ENCODE measurements around the gene VAV2. TPM values are rescaled to one million over a fixed set of nuclear protein-coding genes. Genes with fewer than 3 reads are reported as not detected.
A peak's percentile ranks its signal among the peaks of the same experiment; 100 is the strongest.

The VAV2 gene
- total RNA-seq, 4 donors from 2014 or later = 10.3 to 20.1 (median 13.1) TPM

DNA sequence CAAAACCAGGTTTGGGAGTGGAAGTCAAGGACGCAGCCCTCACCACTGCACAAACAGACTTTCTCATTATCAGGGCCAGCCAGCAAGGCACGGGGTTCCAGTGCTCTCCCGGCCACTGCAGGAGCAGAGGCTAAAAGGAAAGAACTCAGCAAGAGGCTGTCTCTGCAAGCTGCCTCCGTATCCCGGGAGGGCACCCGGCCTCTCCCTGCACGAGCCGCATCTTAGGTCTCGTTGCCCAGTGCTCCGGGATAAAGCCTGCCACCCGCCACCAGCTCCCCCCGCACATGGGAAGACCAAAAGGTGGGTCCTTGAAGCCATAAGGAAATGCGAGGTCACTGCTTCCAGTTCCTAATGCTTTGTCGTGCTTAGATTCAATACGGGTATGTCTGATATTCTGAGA, 136.8 kb downstream of the VAV2 start:
- peak overlapping the region in 2 of 4 donors; percentile 34 to 69 for H3K27ac ChIP-seq
- WGBS, 2 donors = 77 to 80% methylated on average over 15 of the region's 15 CpGs
- no peak overlapping the region for H3K4me3 ChIP-seq
- DNase-seq (ENCODE audit: low spot score in 2 of 2) = no peak
- H3K27me3 ChIP-seq = no peaks in the 10 kb centered on the region
- H3K4me1 ChIP-seq = no peaks in the 10 kb centered on the region
- no peaks in the 10 kb centered on the region for H3K9me3 ChIP-seq
- TF ChIP-seq POLR2A (IDR thresholded peaks at IDR 0.05) = no peak
- no peak for TF ChIP-seq CTCF (IDR thresholded peaks at IDR 0.05)
- no peak for TF ChIP-seq EP300 (IDR thresholded peaks at IDR 0.05)
- peaks cover 0 to 5% (median 0%) of the 10 kb centered on the region in 3 donors for H3K36me3 ChIP-seq

DNA sequence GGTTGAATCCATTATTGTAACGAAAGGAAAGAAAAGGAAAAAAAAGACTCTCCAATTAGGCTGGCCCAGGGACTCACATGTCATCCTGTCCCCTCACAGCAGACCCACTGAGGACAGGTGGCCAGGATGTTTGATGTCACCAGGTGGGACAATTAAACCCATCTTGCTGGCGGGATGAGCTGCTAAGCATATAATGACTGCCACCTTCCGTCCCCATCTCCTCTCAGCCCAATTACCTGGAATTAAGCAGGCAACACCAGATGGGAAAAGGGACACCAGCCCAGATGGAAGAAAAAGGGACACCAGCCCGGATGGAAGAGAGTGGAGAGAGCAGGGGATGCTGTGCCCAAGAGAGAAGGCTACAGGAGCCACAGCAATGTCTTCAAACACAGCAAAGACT, 137.4 kb downstream of the VAV2 start:
- 82 to 92% methylated on average over 4 of the region's 4 CpGs for WGBS, 2 donors
- no peak for TF ChIP-seq POLR2A (IDR thresholded peaks at IDR 0.05)
- TF ChIP-seq EP300 (IDR thresholded peaks at IDR 0.05) = no peak
- no peak for TF ChIP-seq CTCF (IDR thresholded peaks at IDR 0.05)
- peak overlapping the region in 1 of 4 donors; percentile 69 for H3K27ac ChIP-seq

DNA sequence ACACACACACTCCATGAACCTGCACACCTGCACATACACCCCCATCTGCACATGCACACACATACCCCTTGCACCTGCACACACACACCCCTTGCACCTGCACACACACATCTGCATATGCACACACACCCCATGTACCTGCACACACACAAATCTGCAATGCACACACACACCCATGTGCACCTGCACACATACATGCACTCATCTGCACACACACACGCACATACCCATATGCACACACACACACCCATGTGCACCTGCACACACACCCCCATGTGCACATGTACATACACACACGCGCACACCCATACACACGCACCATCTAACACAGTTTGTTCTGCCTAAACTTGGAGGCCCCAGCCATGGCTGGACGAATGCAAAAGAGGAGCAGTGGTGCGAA, 138.1 kb downstream of the VAV2 start:
- peaks cover 0 to 3% (median 0%) of the 10 kb centered on the region in 3 donors for H3K36me3 ChIP-seq
- H3K4me3 ChIP-seq = no peak overlapping the region
- no peaks in the 10 kb centered on the region for H3K4me1 ChIP-seq
- WGBS, 2 donors = 89 to 97% methylated on average over 6 of the region's 6 CpGs
- no peak for DNase-seq (ENCODE audit: low spot score in 2 of 2)
- no peak for TF ChIP-seq POLR2A (IDR thresholded peaks at IDR 0.05)
- TF ChIP-seq CTCF (IDR thresholded peaks at IDR 0.05) = no peak
- no peak for TF ChIP-seq EP300 (IDR thresholded peaks at IDR 0.05)
- H3K9me3 ChIP-seq = no peaks in the 10 kb centered on the region
- no peak overlapping the region for H3K27ac ChIP-seq
- no peaks in the 10 kb centered on the region for H3K27me3 ChIP-seq

More for the DNA sequence above, 137.4 kb downstream of the VAV2 start:
- Histone ChIP-seq H3K9me3 (no peaks in the 10 kb centered on the region), H3K4me3 (no peak overlapping the region), H3K4me1 (no peaks in the 10 kb centered on the region), H3K27me3 (no peaks in the 10 kb centered on the region), H3K36me3 (peaks cover 0 to 5% (median 0%) of the 10 kb centered on the region in 3 donors)
- no peak for DNase-seq (ENCODE audit: low spot score in 2 of 2)

GRCh38 chr9:133853331-133853730, 138.8 kb downstream of the VAV2 start:
- Histone ChIP-seq H3K4me3 (no peak overlapping the region), H3K4me1 (no peaks in the 10 kb centered on the region), H3K36me3 (peaks cover 0 to 7% (median 0%) of the 10 kb centered on the region in 3 donors), H3K27me3 (no peaks in the 10 kb centered on the region), H3K27ac (no peak overlapping the region), H3K9me3 (no peaks in the 10 kb centered on the region)
- WGBS, 2 donors = 98 to 100% methylated on average over 3 to 6 of the region's 7 CpGs
- DNase-seq (ENCODE audit: low spot score in 2 of 2) = no peak
- TF ChIP-seq POLR2A (IDR thresholded peaks at IDR 0.05) (no peak), EP300 (IDR thresholded peaks at IDR 0.05) (no peak), CTCF (IDR thresholded peaks at IDR 0.05) (no peak)

- H3K9me3 ChIP-seq = no peaks in the 10 kb centered on the region
- TF ChIP-seq POLR2A (IDR thresholded peaks at IDR 0.05) = no peak
- TF ChIP-seq EP300 (IDR thresholded peaks at IDR 0.05) = no peak
- no peak for TF ChIP-seq CTCF (IDR thresholded peaks at IDR 0.05)
- no peak overlapping the region for H3K27ac ChIP-seq
- no peaks in the 10 kb centered on the region for H3K27me3 ChIP-seq
- no peak overlapping the region for H3K4me3 ChIP-seq
- WGBS, 2 donors = 73 to 82% methylated on average over 5 to 6 of the region's 6 CpGs
- DNase-seq (ENCODE audit: low spot score in 2 of 2) = no peak
- peaks cover 0 to 7% (median 0%) of the 10 kb centered on the region in 3 donors for H3K36me3 ChIP-seq
- H3K4me1 ChIP-seq = no peaks in the 10 kb centered on the region
Measured at GRCh38 chr9:133852431-133852830, 139.7 kb downstream of the VAV2 start.

Measured in tibial nerve (tissue), 4 donors.